Gastroesophageal sphincter (tissue), 4 donors: ENCODE measurements around the gene TEAD2. TPM values are rescaled to one million over a fixed set of nuclear protein-coding genes. Genes with fewer than 3 reads are reported as not detected.
A peak's percentile ranks its signal among the peaks of the same experiment; 100 is the strongest.

Experiments
- ATAC-seq: fragments of 150-250 bp; one replicate; pipeline ENCODE4 v1.9.1; 2016; ENCODE audit warnings: mild to moderate bottlenecking, moderate library complexity
- H3K27ac ChIP-seq, 4 donors: fragments of 200-600 bp; sonication (generic) in 3 of 4; 1 replicate in 3 of 4; 2 replicates in 1 of 4; pipeline ENCODE4 v1.5.1; 2016 to 2019
- H3K27me3 ChIP-seq: fragments of 200-600 bp; sonication (generic); one replicate; pipeline ENCODE4 v1.5.1; 2019
- H3K36me3 ChIP-seq, 2 donors: fragments of 200-600 bp; sonication (generic); one replicate each; pipeline ENCODE4 v1.5.1; 2019; ENCODE audit warnings: control low read depth in 1 of 2
- H3K4me1 ChIP-seq, 3 donors: fragments of 200-600 bp; sonication (generic); 1 replicate in 2 of 3; 2 replicates in 1 of 3; pipeline ENCODE4 v1.5.1; 2016 to 2019; ENCODE audit warnings: control low read depth in 2 of 3
- H3K4me3 ChIP-seq, 2 donors: fragments of 200-600 bp; sonication (generic); one replicate each; pipeline ENCODE4 v1.5.1; 2019; ENCODE audit warnings: mild to moderate bottlenecking in 1 of 2, moderate library complexity in 1 of 2
- H3K9me3 ChIP-seq, 3 donors: fragments of 200-600 bp; sonication (generic); one replicate each; pipeline ENCODE4 v1.5.1; 2017 to 2019; ENCODE audit warnings: control low read depth in 2 of 3
- EP300 ChIP-seq: sonication (generic); formaldehyde crosslinking; IDR thresholded peaks from one replicate; pipeline ENCODE4 v1.6.1; 2017; ENCODE audit warnings: antibody characterized with exemption, mild to moderate bottlenecking
- POLR2A ChIP-seq, 2 donors: fragments of 450-650 bp; IDR thresholded peaks; one replicate each; pipeline ENCODE4 v1.6.1; 2017; ENCODE audit warnings: antibody characterized with exemption in 2 of 2, mild to moderate bottlenecking in 2 of 2, moderate library complexity in 1 of 2
- POLR2AphosphoS5 ChIP-seq: sonication (generic); formaldehyde crosslinking; IDR thresholded peaks from one replicate; pipeline ENCODE4 v1.6.1; 2017; ENCODE audit warnings: antibody characterized with exemption
- whole genome bisulfite sequencing, 2 donors: methylation state at CpG; one replicate each; pipeline ENCODE4 v1.1.5; 2018; ENCODE audit warnings: low coverage in 1 of 2; 5-methylcytosine and 5-hydroxymethylcytosine counted together
- total RNA-seq, 4 donors: library from RNA; depleted of rRNA; stranded (reverse); fragments of >200 nt; gene quantifications; one replicate each; pipeline ENCODE4 v1.1.0, GENCODE V29; 2016
- TF ChIP-seq, protein P1 (sequence below), 4 experiments: fragments of 200-600 bp in 2 of 4; fragments of 450-650 bp in 2 of 4; sonication (generic) in 1 of 4; IDR thresholded peaks; one replicate each; pipeline ENCODE4 v1.5.1; 2017 to 2019; ENCODE audit warnings: antibody characterized with exemption in 4 of 4, mild to moderate bottlenecking in 2 of 4, moderate library complexity in 2 of 4

Gene TEAD2
- total RNA-seq, 4 donors from 2014 or later: 47.5 to 73.1 (median 51.1) TPM

DNA sequence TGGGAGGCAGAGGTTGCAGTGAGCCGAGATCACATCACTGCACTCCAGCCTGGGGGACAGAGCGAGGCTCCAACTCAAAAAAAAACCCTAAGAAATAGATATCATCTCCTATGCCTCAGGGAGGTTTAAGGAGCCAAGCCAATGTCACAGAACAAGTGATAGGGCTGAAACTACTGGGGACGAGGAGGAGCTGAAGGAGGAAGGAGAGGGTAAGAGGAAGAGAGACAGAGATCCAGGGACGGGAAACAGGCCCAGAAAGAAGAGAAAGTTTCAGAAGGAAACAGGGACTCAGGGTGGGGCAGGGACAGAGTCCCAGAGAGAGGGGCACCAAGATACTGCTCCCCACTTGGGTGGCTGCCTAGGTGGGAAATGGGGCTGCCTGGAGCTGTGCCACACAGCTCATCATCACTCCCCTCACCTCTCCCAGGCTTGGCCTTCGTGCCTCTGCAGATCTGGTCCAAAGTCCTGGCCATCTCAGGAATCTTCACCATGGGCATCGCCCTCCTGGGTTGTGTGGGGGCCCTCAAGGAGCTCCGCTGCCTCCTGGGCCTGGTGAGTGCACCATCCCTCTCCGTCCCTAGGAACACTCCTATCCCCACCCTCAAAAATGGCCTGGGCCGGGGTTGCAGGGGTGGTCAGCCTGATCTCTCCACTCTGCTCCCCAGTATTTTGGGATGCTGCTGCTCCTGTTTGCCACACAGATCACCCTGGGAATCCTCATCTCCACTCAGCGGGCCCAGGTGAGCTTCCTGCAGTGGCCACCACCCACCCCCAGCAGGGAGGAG lies 25.5 kb downstream of the TEAD2 start:
- no peak overlapping the region for H3K4me3 ChIP-seq
- H3K9me3 ChIP-seq: no peaks in the 10 kb centered on the region
- no peaks in the 10 kb centered on the region for H3K27me3 ChIP-seq
- H3K4me1 ChIP-seq: peaks cover 0 to 37% (median 23%) of the 10 kb centered on the region in 3 donors
- TF ChIP-seq POLR2A (IDR thresholded peaks at IDR 0.05) (no peak), POLR2AphosphoS5 (no peak)
- TF ChIP-seq, protein P1, sequence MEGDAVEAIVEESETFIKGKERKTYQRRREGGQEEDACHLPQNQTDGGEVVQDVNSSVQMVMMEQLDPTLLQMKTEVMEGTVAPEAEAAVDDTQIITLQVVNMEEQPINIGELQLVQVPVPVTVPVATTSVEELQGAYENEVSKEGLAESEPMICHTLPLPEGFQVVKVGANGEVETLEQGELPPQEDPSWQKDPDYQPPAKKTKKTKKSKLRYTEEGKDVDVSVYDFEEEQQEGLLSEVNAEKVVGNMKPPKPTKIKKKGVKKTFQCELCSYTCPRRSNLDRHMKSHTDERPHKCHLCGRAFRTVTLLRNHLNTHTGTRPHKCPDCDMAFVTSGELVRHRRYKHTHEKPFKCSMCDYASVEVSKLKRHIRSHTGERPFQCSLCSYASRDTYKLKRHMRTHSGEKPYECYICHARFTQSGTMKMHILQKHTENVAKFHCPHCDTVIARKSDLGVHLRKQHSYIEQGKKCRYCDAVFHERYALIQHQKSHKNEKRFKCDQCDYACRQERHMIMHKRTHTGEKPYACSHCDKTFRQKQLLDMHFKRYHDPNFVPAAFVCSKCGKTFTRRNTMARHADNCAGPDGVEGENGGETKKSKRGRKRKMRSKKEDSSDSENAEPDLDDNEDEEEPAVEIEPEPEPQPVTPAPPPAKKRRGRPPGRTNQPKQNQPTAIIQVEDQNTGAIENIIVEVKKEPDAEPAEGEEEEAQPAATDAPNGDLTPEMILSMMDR (IDR thresholded peaks at IDR 0.05): no peak
- 66 to 74% methylated on average over 3 of the region's 10 CpGs for WGBS, 2 donors
- H3K27ac ChIP-seq: peak overlapping the region in 1 of 4 donors; percentile 5
- H3K36me3 ChIP-seq: peaks cover 0 to 16% of the 10 kb centered on the region in 2 donors
- no peak for ATAC-seq

- H3K4me3 ChIP-seq: peak overlapping the region in 1 of 2 donors; percentile 37
- peaks cover 0 to 33% (median 23%) of the 10 kb centered on the region in 3 donors for H3K4me1 ChIP-seq
- H3K36me3 ChIP-seq: peaks cover 0 to 14% of the 10 kb centered on the region in 2 donors
- H3K27me3 ChIP-seq: no peaks in the 10 kb centered on the region
- no peak for ATAC-seq
- TF ChIP-seq POLR2AphosphoS5 (no peak), POLR2A (IDR thresholded peaks at IDR 0.05) (no peak), EP300 (no peak)
- TF ChIP-seq, protein P1 (IDR thresholded peaks at IDR 0.05): no peak
- 73 to 81% methylated on average over 7 to 8 of the region's 14 CpGs for WGBS, 2 donors
- no peaks in the 10 kb centered on the region for H3K9me3 ChIP-seq
- peak overlapping the region in 1 of 4 donors; percentile 10 for H3K27ac ChIP-seq
Observed at GRCh38 chr19:49335784-49336481, 26.3 kb downstream of the TEAD2 start.

DNA sequence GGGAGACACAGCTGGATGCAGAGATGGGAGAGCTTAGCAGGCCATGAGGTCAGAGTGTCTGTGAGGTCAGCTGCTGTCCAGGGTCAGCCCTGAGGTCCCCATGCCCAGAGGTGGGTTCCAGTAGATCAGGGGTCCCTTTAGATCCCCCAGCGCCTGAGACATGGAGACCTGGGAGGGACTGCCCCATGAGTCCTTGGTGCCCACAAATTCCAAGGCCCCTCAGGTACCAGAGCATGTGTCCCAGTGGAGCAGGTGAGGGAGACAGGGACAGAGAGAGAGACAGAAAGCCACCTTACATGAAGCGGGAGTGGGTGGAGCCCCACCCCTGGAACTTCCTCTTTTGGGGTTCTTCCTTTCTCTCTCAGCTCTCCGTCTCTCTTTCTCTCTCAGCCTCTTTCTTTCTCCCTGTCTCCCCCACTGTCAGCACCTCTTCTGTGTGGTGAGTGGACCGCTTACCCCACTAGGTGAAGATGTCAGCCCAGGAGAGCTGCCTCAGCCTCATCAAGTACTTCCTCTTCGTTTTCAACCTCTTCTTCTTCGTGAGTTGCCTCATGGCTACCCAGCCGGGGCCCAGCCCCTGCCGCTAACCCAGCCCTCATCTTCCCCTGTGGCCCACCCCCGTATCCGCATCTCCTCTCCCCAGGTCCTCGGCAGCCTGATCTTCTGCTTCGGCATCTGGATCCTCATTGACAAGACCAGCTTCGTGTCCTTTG lies 27.0 kb downstream of the TEAD2 start, which contains the start of gene CD37:
CD37 (plus strand) TSS at position 336 of the 713 bp plus-strand sequence; CDS start at position 471, 135 bp downstream.
- no peak for ATAC-seq
- TF ChIP-seq POLR2A (IDR thresholded peaks at IDR 0.05): no peak
- no peak for TF ChIP-seq POLR2AphosphoS5
- TF ChIP-seq, protein P1 (IDR thresholded peaks at IDR 0.05): no peak
- TF ChIP-seq EP300: no peak
- H3K9me3 ChIP-seq: no peaks in the 10 kb centered on the region
- peaks cover 0 to 18% of the 10 kb centered on the region in 2 donors for H3K36me3 ChIP-seq
- no peaks in the 10 kb centered on the region for H3K27me3 ChIP-seq
- peaks cover 0 to 26% (median 22%) of the 10 kb centered on the region in 3 donors for H3K4me1 ChIP-seq
- peak within 1 kb of the TSS in 1 of 2 donors; percentile 37 for H3K4me3 ChIP-seq
- peak within 1 kb of the TSS in 1 of 4 donors; percentile 10 for H3K27ac ChIP-seq
- WGBS, 2 donors: 72 to 79% methylated on average over 10 to 13 of the region's 13 CpGs

GRCh38 chr19:49333811-49334288 lies 28.4 kb downstream of the TEAD2 start:
- Histone ChIP-seq H3K27me3 (no peaks in the 10 kb centered on the region), H3K4me1 (peaks cover 0 to 13% (median 10%) of the 10 kb centered on the region in 3 donors), H3K9me3 (no peaks in the 10 kb centered on the region), H3K27ac (no peak overlapping the region), H3K4me3 (no peak overlapping the region), H3K36me3 (peaks cover 0 to 21% of the 10 kb centered on the region in 2 donors)
- no peak for ATAC-seq
- WGBS, 2 donors: no CpG with 5 or more reads among the region's 8 CpGs
- no peak for TF ChIP-seq POLR2A (IDR thresholded peaks at IDR 0.05)
- no peak for TF ChIP-seq EP300
- TF ChIP-seq, protein P1 (IDR thresholded peaks at IDR 0.05): no peak
- TF ChIP-seq POLR2AphosphoS5: no peak
